Muscle of leg (tissue), 11 donors: Measurements from ENCODE around the gene RAP1A. TPM values are rescaled to one million over a fixed set of nuclear protein-coding genes. Genes with fewer than 3 reads are reported as not detected.

Experiments
- DNase-seq: peaks from one replicate; pipeline ENCODE4 v3.0.0; 2013
- H3K27ac ChIP-seq: one replicate; pipeline ENCODE4 v1.5.1; 2013; ENCODE audit warnings: mild to moderate bottlenecking, low read length, control low read depth
- H3K27me3 ChIP-seq: one replicate; pipeline ENCODE4 v1.6.1; 2013; ENCODE audit warnings: low read length; ENCODE audit not compliant: control insufficient read depth, insufficient read depth
- H3K36me3 ChIP-seq: one replicate; pipeline ENCODE4 v1.6.1; 2013; ENCODE audit warnings: low read length; ENCODE audit not compliant: control insufficient read depth, insufficient read depth
- H3K4me1 ChIP-seq: one replicate; pipeline ENCODE4 v1.6.1; 2013; ENCODE audit warnings: low read length; ENCODE audit not compliant: control insufficient read depth, insufficient read depth
- H3K4me3 ChIP-seq: one replicate; pipeline ENCODE4 v1.5.1; 2013; ENCODE audit warnings: low read length, control low read depth
- H3K9me3 ChIP-seq: replicated peaks from 2 replicates; pipeline ENCODE4 v1.6.1; 2013; ENCODE audit warnings: low read depth, low read length; ENCODE audit not compliant: control insufficient read depth
- WGBS: methylation state at CpG from one replicate; pipeline ENCODE4 v1.1.5; 2013; ENCODE audit warnings: missing lambda C conversion rate; ENCODE audit not compliant: insufficient coverage; 5-methylcytosine and 5-hydroxymethylcytosine counted together
- polyA plus RNA-seq, 8 donors: library from polyadenylated mRNA; unstranded; fragments of 120-200 nt; gene quantifications; one replicate each; pipeline versions ENCODE4 v1.2.1 to v1.2.3, GENCODE V29; 2013; ENCODE audit warnings: inconsistent platforms in 1 of 8, low replicate concordance in 1 of 8; ENCODE audit not compliant: insufficient read length in 8 of 8, insufficient read depth in 1 of 8
- total RNA-seq: library from RNA; stranded (reverse); fragments of 120-200 nt; gene quantifications from one replicate; pipeline ENCODE4 v1.2.4, GENCODE V29; 2013

Gene RAP1A
- total and polyA plus RNA-seq, 9 donors, result 19.6 to 59.3 (median 49.3) TPM

- WGBS, result no CpG with 5 or more reads among the region's 1 CpG
- H3K36me3 ChIP-seq, result no peaks in the 10 kb centered on the region
- no peak overlapping the region for H3K27ac ChIP-seq
- H3K4me1 ChIP-seq, result peaks cover 22% of the 10 kb centered on the region
- no peak for DNase-seq
- no peaks in the 10 kb centered on the region for H3K27me3 ChIP-seq
- H3K9me3 ChIP-seq, result no peaks in the 10 kb centered on the region
- no peak overlapping the region for H3K4me3 ChIP-seq
Observed at GRCh38 chr1:111596499-111596898, 23.1 kb upstream of the RAP1A start.

GRCh38 chr1:111597426-111597825 lies 22.2 kb upstream of the RAP1A start:
- no peak overlapping the region for H3K27ac ChIP-seq
- H3K27me3 ChIP-seq, result no peaks in the 10 kb centered on the region
- H3K9me3 ChIP-seq, result no peaks in the 10 kb centered on the region
- no CpG with 5 or more reads among the region's 5 CpGs for WGBS
- no peaks in the 10 kb centered on the region for H3K36me3 ChIP-seq
- H3K4me1 ChIP-seq, result peaks cover 15% of the 10 kb centered on the region
- DNase-seq, result peak; percentile 76
- H3K4me3 ChIP-seq, result no peak overlapping the region

- Histone ChIP-seq H3K4me3 (no peak overlapping the region), H3K9me3 (no peaks in the 10 kb centered on the region), H3K27me3 (no peaks in the 10 kb centered on the region), H3K27ac (no peak overlapping the region), H3K36me3 (no peaks in the 10 kb centered on the region), H3K4me1 (peaks cover 4% of the 10 kb centered on the region)
- WGBS, result 92% methylated on average over 2 of the region's 6 CpGs
- DNase-seq, result no peak
Observed at GRCh38 chr1:111598544-111598943, 21.0 kb upstream of the RAP1A start.

GRCh38 chr1:111599781-111600693 lies 19.6 kb upstream of the RAP1A start:
- H3K4me1 ChIP-seq, result no peaks in the 10 kb centered on the region
- no peaks in the 10 kb centered on the region for H3K27me3 ChIP-seq
- no peaks in the 10 kb centered on the region for H3K9me3 ChIP-seq
- 89% methylated on average over 3 of the region's 10 CpGs for WGBS
- DNase-seq, result no peak
- no peaks in the 10 kb centered on the region for H3K36me3 ChIP-seq
- H3K27ac ChIP-seq, result no peak overlapping the region
- H3K4me3 ChIP-seq, result no peak overlapping the region

GRCh38 chr1:111600886-111601386 lies 18.7 kb upstream of the RAP1A start:
- 97% methylated on average over 4 of the region's 6 CpGs for WGBS
- Histone ChIP-seq H3K36me3 (no peaks in the 10 kb centered on the region), H3K4me3 (no peak overlapping the region), H3K4me1 (peaks cover 6% of the 10 kb centered on the region), H3K27ac (no peak overlapping the region), H3K27me3 (no peaks in the 10 kb centered on the region), H3K9me3 (no peaks in the 10 kb centered on the region)
- no peak for DNase-seq

GRCh38 chr1:111602302-111602701 lies 17.3 kb upstream of the RAP1A start:
- no peak overlapping the region for H3K27ac ChIP-seq
- H3K4me1 ChIP-seq, result peaks cover 9% of the 10 kb centered on the region

GRCh38 chr1:111602974-111603373 lies 16.6 kb upstream of the RAP1A start:
- peaks cover 9% of the 10 kb centered on the region for H3K4me1 ChIP-seq
- H3K27me3 ChIP-seq, result no peaks in the 10 kb centered on the region
- no peak for DNase-seq
- H3K36me3 ChIP-seq, result no peaks in the 10 kb centered on the region
- no peak overlapping the region for H3K4me3 ChIP-seq
- H3K9me3 ChIP-seq, result no peaks in the 10 kb centered on the region
- H3K27ac ChIP-seq, result no peak overlapping the region
- 100% methylated on average over 1 of the region's 4 CpGs for WGBS

More at GRCh38 chr1:111602302-111602701, 17.3 kb upstream of the RAP1A start:
- Histone ChIP-seq H3K9me3 (no peaks in the 10 kb centered on the region), H3K36me3 (no peaks in the 10 kb centered on the region), H3K27me3 (no peaks in the 10 kb centered on the region), H3K4me3 (no peak overlapping the region)
- DNase-seq, result no peak

- no peaks in the 10 kb centered on the region for H3K9me3 ChIP-seq
- DNase-seq, result peak; percentile 44
- WGBS, result 60% methylated on average over 4 of the region's 4 CpGs
- H3K27me3 ChIP-seq, result no peaks in the 10 kb centered on the region
- H3K4me3 ChIP-seq, result no peak overlapping the region
- H3K36me3 ChIP-seq, result no peaks in the 10 kb centered on the region
- peaks cover 9% of the 10 kb centered on the region for H3K4me1 ChIP-seq
- H3K27ac ChIP-seq, result no peak overlapping the region
Observed at GRCh38 chr1:111603979-111604378, 15.6 kb upstream of the RAP1A start.

GRCh38 chr1:111604931-111605330 lies 14.7 kb upstream of the RAP1A start:
- no CpG with 5 or more reads among the region's 3 CpGs for WGBS
- no peaks in the 10 kb centered on the region for H3K27me3 ChIP-seq
- H3K4me1 ChIP-seq, result peaks cover 9% of the 10 kb centered on the region
- no peak overlapping the region for H3K27ac ChIP-seq
- H3K9me3 ChIP-seq, result no peaks in the 10 kb centered on the region
- no peaks in the 10 kb centered on the region for H3K36me3 ChIP-seq
- no peak for DNase-seq
- no peak overlapping the region for H3K4me3 ChIP-seq

- H3K9me3 ChIP-seq, result no peaks in the 10 kb centered on the region
- H3K4me1 ChIP-seq, result peaks cover 9% of the 10 kb centered on the region
- H3K36me3 ChIP-seq, result no peaks in the 10 kb centered on the region
- H3K4me3 ChIP-seq, result no peak overlapping the region
- no peaks in the 10 kb centered on the region for H3K27me3 ChIP-seq
- no peak overlapping the region for H3K27ac ChIP-seq
- DNase-seq, result peak; percentile 73
Observed at GRCh38 chr1:111605576-111605975, 14.0 kb upstream of the RAP1A start.
